HG03025 (cell line): ENCODE results near the gene SIGLEC15.

Experiments
- ATAC-seq: cut with Tn5 transposase; IDR thresholded peaks from one replicate; pipeline ENCODE4 v1.9.1; 2021; ENCODE audit warnings: mild to moderate bottlenecking, moderate library complexity; ENCODE audit not compliant: unreplicated experiment, low FRiP score

The SIGLEC15 gene

GRCh38 chr18:45874491-45875184 lies 49.2 kb downstream of the SIGLEC15 start:
- peak; percentile 94 for ATAC-seq

- ATAC-seq = no peak
Observed at GRCh38 chr18:45876161-45876560, 50.7 kb downstream of the SIGLEC15 start.

- no peak for ATAC-seq
Observed at GRCh38 chr18:45877403-45877802, 51.9 kb downstream of the SIGLEC15 start.

- ATAC-seq = peak; percentile 66
Observed at GRCh38 chr18:45879681-45880655, 54.5 kb downstream of the SIGLEC15 start.

- no peak for ATAC-seq
Observed at GRCh38 chr18:45880876-45881558, 55.5 kb downstream of the SIGLEC15 start.

- no peak for ATAC-seq
Observed at GRCh38 chr18:45887585-45887984, 62.1 kb downstream of the SIGLEC15 start.

GRCh38 chr18:45889419-45890064 lies 64.1 kb downstream of the SIGLEC15 start:
- ATAC-seq = no peak

- ATAC-seq = no peak
Observed at GRCh38 chr18:45890606-45891005, 65.1 kb downstream of the SIGLEC15 start.

- ATAC-seq = no peak
Observed at GRCh38 chr18:45891806-45892205, 66.3 kb downstream of the SIGLEC15 start.
